ENCODE measurements around the gene SLC18A2. TPM values are rescaled to one million over a fixed set of nuclear protein-coding genes. Genes with fewer than 3 reads are reported as not detected.

Gene SLC18A2
- total and polyA plus RNA-seq, 10 of the 15 experiments (the other 5 are each of a cell fraction or from before 2014, with no cell fraction given), result 0.06 to 1.1 (median 0.25) TPM; not detected in 5

DNA sequence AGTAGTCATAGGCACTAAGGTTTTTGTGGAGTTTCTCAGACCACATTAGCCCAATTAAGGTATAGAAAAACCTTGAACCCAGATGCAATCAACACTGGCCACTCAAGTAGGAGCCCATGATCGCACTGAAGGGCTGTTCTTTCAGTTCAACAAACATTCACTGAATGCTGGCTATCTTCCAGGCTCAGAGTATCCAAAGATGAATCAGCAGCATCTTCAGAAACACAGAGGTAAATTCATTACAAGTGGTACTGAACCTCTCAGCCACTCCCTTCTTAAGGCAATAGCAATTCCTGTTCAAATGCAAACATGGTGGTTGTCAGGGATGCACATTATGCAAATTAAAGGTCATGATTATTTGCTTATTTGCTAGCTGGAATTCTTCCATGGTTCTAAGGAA is 26.5 kb upstream of the SLC18A2 start:
- Histone ChIP-seq H3K36me3 (ENCODE audit: control insufficient read depth in 2 of 2, insufficient read depth in 2 of 2, low read length in 1 of 2) (no peaks in the 10 kb centered on the region), H3K9ac (ENCODE audit: control insufficient read depth, insufficient read depth, low read length) (no peak overlapping the region), H3K27ac (ENCODE audit: control insufficient read depth, insufficient read depth) (no peak overlapping the region), H2AFZ (ENCODE audit: control insufficient read depth, low read depth, low read length) (no peak overlapping the region), H3K79me2 (ENCODE audit: control insufficient read depth, insufficient read depth, low read length) (no peaks in the 10 kb centered on the region), H4K20me1 (ENCODE audit: control insufficient read depth, insufficient read depth) (no peaks in the 10 kb centered on the region), H3K4me1 (ENCODE audit: control insufficient read depth, insufficient read depth, low read length) (peaks cover 3% of the 10 kb centered on the region; the same call in 1 of the 2 replicates), H3K4me3 (no peak overlapping the region), H3K9me3 (replicated peaks; ENCODE audit: control insufficient read depth, insufficient read depth, low read length) (no peaks in the 10 kb centered on the region; the same call in 2 of the 3 replicates), H3K27me3 (replicated peaks in 1 of 2; ENCODE audit: control insufficient read depth in 2 of 2, insufficient read depth in 2 of 2, low read length in 1 of 2) (no peaks in the 10 kb centered on the region), H3K4me2 (ENCODE audit: control insufficient read depth, insufficient read depth) (no peak overlapping the region)
- RAD21 ChIA-PET (ENCODE audit: unreplicated experiment), result no interaction called here
- BruUV-seq (replicated peaks), result no TSS peak
- in situ Hi-C loops (cut with MboI) (no loop called here), intact Hi-C loops (cut with micrococcal nuclease; ENCODE audit: unreplicated experiment) (loop anchor here (10.0 kb wide), 1 partner anchor 260 kb away; no protein-coding TSS in a partner anchor)
- POLR2A ChIA-PET, result no interaction called here
- no peak for ATAC-seq
- CTCF ChIA-PET, result interaction anchor here (0.6 to 5.1 kb wide), 6 partner anchors 11 to 1028 kb away, joined by 3 to 136 read pairs (median 30); no protein-coding TSS in a partner anchor
- no peak for FAIRE-seq
- SMC1A ChIA-PET (ENCODE audit: uncharacterized antibody, unreplicated experiment), result interaction anchor here (1.0 kb wide), 1 partner anchor 282 kb away, joined by 4 read pairs; no protein-coding TSS in a partner anchor
- 0% methylated on average over 1 of the region's 1 CpG for WGBS (ENCODE audit: insufficient coverage, insufficient replicate concordance, low lambda C conversion rate, missing lambda C conversion rate)
- DNase-seq (ENCODE audit: low read depth, low spot score), result no peak
- TF ChIP-seq, protein P1, sequence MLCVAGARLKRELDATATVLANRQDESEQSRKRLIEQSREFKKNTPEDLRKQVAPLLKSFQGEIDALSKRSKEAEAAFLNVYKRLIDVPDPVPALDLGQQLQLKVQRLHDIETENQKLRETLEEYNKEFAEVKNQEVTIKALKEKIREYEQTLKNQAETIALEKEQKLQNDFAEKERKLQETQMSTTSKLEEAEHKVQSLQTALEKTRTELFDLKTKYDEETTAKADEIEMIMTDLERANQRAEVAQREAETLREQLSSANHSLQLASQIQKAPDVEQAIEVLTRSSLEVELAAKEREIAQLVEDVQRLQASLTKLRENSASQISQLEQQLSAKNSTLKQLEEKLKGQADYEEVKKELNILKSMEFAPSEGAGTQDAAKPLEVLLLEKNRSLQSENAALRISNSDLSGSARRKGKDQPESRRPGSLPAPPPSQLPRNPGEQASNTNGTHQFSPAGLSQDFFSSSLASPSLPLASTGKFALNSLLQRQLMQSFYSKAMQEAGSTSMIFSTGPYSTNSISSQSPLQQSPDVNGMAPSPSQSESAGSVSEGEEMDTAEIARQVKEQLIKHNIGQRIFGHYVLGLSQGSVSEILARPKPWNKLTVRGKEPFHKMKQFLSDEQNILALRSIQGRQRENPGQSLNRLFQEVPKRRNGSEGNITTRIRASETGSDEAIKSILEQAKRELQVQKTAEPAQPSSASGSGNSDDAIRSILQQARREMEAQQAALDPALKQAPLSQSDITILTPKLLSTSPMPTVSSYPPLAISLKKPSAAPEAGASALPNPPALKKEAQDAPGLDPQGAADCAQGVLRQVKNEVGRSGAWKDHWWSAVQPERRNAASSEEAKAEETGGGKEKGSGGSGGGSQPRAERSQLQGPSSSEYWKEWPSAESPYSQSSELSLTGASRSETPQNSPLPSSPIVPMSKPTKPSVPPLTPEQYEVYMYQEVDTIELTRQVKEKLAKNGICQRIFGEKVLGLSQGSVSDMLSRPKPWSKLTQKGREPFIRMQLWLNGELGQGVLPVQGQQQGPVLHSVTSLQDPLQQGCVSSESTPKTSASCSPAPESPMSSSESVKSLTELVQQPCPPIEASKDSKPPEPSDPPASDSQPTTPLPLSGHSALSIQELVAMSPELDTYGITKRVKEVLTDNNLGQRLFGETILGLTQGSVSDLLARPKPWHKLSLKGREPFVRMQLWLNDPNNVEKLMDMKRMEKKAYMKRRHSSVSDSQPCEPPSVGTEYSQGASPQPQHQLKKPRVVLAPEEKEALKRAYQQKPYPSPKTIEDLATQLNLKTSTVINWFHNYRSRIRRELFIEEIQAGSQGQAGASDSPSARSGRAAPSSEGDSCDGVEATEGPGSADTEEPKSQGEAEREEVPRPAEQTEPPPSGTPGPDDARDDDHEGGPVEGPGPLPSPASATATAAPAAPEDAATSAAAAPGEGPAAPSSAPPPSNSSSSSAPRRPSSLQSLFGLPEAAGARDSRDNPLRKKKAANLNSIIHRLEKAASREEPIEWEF (IDR thresholded peaks at IDR 0.05; ENCODE audit: insufficient replicate concordance, low read depth, low read length), result no peak
- TF ChIP-seq SP1 (IDR thresholded peaks at IDR 0.05; ENCODE audit: low read depth, low read length) (no peak), KAT2A (conservative IDR thresholded peaks at IDR 0.05; ENCODE audit: control insufficient read depth, low read depth, low read length) (no peak), CBX3 (IDR thresholded peaks at IDR 0.05; ENCODE audit: borderline replicate concordance, low read depth) (no peak), DPF2 (IDR thresholded peaks at IDR 0.05) (no peak), SMARCA5 (IDR thresholded peaks at IDR 0.05) (no peak), MEF2B (IDR thresholded peaks at IDR 0.05; ENCODE audit: partially characterized antibody, poor library complexity, severe bottlenecking) (no peak), HCFC1 (IDR thresholded peaks at IDR 0.05; ENCODE audit: low read length) (no peak), ZZZ3 (IDR thresholded peaks at IDR 0.05; ENCODE audit: control insufficient read depth, insufficient read length, low read depth) (no peak), CBFB (IDR thresholded peaks at IDR 0.05; ENCODE audit: low read depth) (no peak), ZNF217 (IDR thresholded peaks at IDR 0.05) (no peak)
- TF ChIP-seq, protein P2, sequence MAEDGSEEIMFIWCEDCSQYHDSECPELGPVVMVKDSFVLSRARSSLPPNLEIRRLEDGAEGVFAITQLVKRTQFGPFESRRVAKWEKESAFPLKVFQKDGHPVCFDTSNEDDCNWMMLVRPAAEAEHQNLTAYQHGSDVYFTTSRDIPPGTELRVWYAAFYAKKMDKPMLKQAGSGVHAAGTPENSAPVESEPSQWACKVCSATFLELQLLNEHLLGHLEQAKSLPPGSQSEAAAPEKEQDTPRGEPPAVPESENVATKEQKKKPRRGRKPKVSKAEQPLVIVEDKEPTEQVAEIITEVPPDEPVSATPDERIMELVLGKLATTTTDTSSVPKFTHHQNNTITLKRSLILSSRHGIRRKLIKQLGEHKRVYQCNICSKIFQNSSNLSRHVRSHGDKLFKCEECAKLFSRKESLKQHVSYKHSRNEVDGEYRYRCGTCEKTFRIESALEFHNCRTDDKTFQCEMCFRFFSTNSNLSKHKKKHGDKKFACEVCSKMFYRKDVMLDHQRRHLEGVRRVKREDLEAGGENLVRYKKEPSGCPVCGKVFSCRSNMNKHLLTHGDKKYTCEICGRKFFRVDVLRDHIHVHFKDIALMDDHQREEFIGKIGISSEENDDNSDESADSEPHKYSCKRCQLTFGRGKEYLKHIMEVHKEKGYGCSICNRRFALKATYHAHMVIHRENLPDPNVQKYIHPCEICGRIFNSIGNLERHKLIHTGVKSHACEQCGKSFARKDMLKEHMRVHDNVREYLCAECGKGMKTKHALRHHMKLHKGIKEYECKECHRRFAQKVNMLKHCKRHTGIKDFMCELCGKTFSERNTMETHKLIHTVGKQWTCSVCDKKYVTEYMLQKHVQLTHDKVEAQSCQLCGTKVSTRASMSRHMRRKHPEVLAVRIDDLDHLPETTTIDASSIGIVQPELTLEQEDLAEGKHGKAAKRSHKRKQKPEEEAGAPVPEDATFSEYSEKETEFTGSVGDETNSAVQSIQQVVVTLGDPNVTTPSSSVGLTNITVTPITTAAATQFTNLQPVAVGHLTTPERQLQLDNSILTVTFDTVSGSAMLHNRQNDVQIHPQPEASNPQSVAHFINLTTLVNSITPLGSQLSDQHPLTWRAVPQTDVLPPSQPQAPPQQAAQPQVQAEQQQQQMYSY (CRISPR knock-in tag; IDR thresholded peaks at IDR 0.05), result no peak
- TF ChIP-seq, protein P3, sequence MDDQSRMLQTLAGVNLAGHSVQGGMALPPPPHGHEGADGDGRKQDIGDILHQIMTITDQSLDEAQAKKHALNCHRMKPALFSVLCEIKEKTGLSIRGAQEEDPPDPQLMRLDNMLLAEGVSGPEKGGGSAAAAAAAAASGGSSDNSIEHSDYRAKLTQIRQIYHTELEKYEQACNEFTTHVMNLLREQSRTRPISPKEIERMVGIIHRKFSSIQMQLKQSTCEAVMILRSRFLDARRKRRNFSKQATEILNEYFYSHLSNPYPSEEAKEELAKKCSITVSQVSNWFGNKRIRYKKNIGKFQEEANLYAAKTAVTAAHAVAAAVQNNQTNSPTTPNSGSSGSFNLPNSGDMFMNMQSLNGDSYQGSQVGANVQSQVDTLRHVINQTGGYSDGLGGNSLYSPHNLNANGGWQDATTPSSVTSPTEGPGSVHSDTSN (IDR thresholded peaks at IDR 0.05; ENCODE audit: insufficient replicate concordance, low read depth, low read length), result no peak

All from GM12878 (cell line).